Tibial nerve (tissue), 3 donors: Measurements from ENCODE around the gene SH3BP2.

ENCODE experiments used
- CTCF ChIP-seq, 5 experiments: fragments of 200-600 bp in 3 of 5; fragments of 450-650 bp in 2 of 5; sonication (generic) in 3 of 5; IDR thresholded peaks; one replicate each; pipeline ENCODE4 v1.5.1; 2016 to 2019; ENCODE audit warnings: antibody characterized with exemption in 5 of 5, mild to moderate bottlenecking in 3 of 5, moderate library complexity in 2 of 5
- POLR2A ChIP-seq, 2 donors: fragments of 450-650 bp; IDR thresholded peaks; one replicate each; pipeline ENCODE4 v1.6.1; 2017; ENCODE audit warnings: antibody characterized with exemption in 2 of 2, mild to moderate bottlenecking in 2 of 2, moderate library complexity in 2 of 2

- TF ChIP-seq CTCF (IDR thresholded peaks at IDR 0.05): no peak
- no peak for TF ChIP-seq POLR2A (IDR thresholded peaks at IDR 0.05)
These were observed 37.8 kb upstream of the SH3BP2 start for GRCh38 chr4:2754848-2755819.
